Measurements from ENCODE around the gene TMEM72.

The TMEM72 gene

DNA sequence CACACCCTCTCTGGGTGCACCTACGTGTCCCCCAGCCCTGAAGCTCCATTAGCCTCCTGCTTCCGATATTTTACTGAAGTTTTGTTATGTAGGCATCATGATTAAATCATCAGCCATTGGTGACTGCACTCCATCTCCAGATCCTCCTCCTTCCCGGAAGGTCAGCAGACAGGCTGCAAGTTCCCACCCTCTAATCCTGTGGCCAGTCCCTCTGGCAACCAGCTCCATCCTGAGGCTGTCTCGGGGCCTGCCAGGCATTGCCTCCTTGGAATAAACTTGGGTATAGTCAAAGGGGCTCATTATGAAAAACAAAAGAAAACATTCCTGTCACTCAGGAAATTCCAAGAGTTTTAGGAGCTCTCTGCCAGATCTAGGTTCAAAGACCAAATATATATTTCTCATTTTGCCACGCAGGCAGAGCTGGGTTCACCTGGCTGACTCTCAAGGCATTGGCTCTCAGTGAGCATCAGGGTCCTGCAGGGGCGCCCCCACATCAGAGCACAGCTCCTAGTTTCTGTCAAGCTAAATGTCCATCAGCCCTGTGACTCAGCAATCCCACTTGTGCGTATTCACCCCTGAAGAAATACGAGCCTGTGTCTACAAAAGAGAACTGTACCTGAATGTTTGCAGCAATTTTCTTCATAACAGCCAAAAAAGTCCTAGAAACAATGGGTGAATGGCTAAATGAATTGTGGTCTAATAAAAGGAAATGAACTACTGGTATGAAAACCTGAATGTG, 27.4 kb upstream of the TMEM72 start:
- DNase-seq: no peak
- no CpG with 5 or more reads among the region's 8 CpGs for WGBS (ENCODE audit: extremely low coverage, insufficient coverage, insufficient read length)

GRCh38 chr10:44885710-44886109, 25.4 kb upstream of the TMEM72 start:
- Histone ChIP-seq H3K79me1 (ENCODE audit: low read length) (no peaks in the 10 kb centered on the region), H3K9me3 (ENCODE audit: insufficient read depth, low read depth, low read length) (no peaks in the 10 kb centered on the region), H3K9ac (ENCODE audit: low read length) (no peak overlapping the region), H3K4me2 (ENCODE audit: low read length) (no peak overlapping the region), H3K4me3 (ENCODE audit: low read depth, low read length) (no peak overlapping the region), H2BK12ac (ENCODE audit: low read length) (no peak overlapping the region), H2BK120ac (ENCODE audit: insufficient read depth, low read length, poor library complexity) (no peak overlapping the region), H3K4ac (ENCODE audit: low read depth, low read length) (no peak overlapping the region), H3K27me3 (ENCODE audit: insufficient read depth, low read length) (no peaks in the 10 kb centered on the region), H2AFZ (ENCODE audit: insufficient read depth, low read length, poor library complexity) (no peak overlapping the region), H3K79me2 (ENCODE audit: control insufficient read depth, insufficient read depth, low read length, poor library complexity) (no peaks in the 10 kb centered on the region), H4K12ac (ENCODE audit: low read depth, low read length) (no peak overlapping the region), H3K14ac (ENCODE audit: low read length) (no peak overlapping the region), H3K27ac (ENCODE audit: low read depth, low read length) (no peak overlapping the region), H3K36me3 (ENCODE audit: control insufficient read depth in 1 of 2, insufficient read depth in 2 of 2, low read length in 2 of 2) (no peaks in the 10 kb centered on the region), H3K18ac (ENCODE audit: low read length) (no peak overlapping the region), H3K4me1 (ENCODE audit: control insufficient read depth in 1 of 2, insufficient read depth in 2 of 2, low read length in 2 of 2) (peaks cover 0 to 2% of the 10 kb centered on the region in 2 experiments), H3K23ac (ENCODE audit: low read length) (no peak overlapping the region), H4K8ac (ENCODE audit: low read depth, low read length) (no peak overlapping the region), H2AK5ac (ENCODE audit: low read length) (no peak overlapping the region), H4K91ac (ENCODE audit: low read depth, low read length) (no peak overlapping the region), H2BK5ac (ENCODE audit: low read depth, low read length, poor library complexity) (no peak overlapping the region)
- no CpG with 5 or more reads among the region's 6 CpGs for WGBS (ENCODE audit: extremely low coverage, insufficient coverage, insufficient read length)
- no peak for DNase-seq

More for the DNA sequence above, 27.4 kb upstream of the TMEM72 start:
- Histone ChIP-seq H3K79me1 (ENCODE audit: low read length) (no peaks in the 10 kb centered on the region), H3K27me3 (ENCODE audit: insufficient read depth, low read length) (no peaks in the 10 kb centered on the region), H3K27ac (ENCODE audit: low read depth, low read length) (no peak overlapping the region), H3K9me3 (ENCODE audit: insufficient read depth, low read depth, low read length) (no peaks in the 10 kb centered on the region), H2AK5ac (ENCODE audit: low read length) (no peak overlapping the region), H2BK5ac (ENCODE audit: low read depth, low read length, poor library complexity) (no peak overlapping the region), H4K8ac (ENCODE audit: low read depth, low read length) (no peak overlapping the region), H3K18ac (ENCODE audit: low read length) (no peak overlapping the region), H3K9ac (ENCODE audit: low read length) (no peak overlapping the region), H4K12ac (ENCODE audit: low read depth, low read length) (no peak overlapping the region), H3K23ac (ENCODE audit: low read length) (no peak overlapping the region), H3K4me3 (ENCODE audit: low read depth, low read length) (no peak overlapping the region), H2BK120ac (ENCODE audit: insufficient read depth, low read length, poor library complexity) (no peak overlapping the region), H3K36me3 (ENCODE audit: control insufficient read depth in 1 of 2, insufficient read depth in 2 of 2, low read length in 2 of 2) (no peaks in the 10 kb centered on the region), H2AFZ (ENCODE audit: insufficient read depth, low read length, poor library complexity) (no peak overlapping the region), H2BK12ac (ENCODE audit: low read length) (no peak overlapping the region), H3K4ac (ENCODE audit: low read depth, low read length) (no peak overlapping the region), H3K14ac (ENCODE audit: low read length) (no peak overlapping the region), H3K79me2 (ENCODE audit: control insufficient read depth, insufficient read depth, low read length, poor library complexity) (no peaks in the 10 kb centered on the region), H3K4me1 (ENCODE audit: control insufficient read depth in 1 of 2, insufficient read depth in 2 of 2, low read length in 2 of 2) (peaks cover 2% of the 10 kb centered on the region in 2 experiments), H4K91ac (ENCODE audit: low read depth, low read length) (no peak overlapping the region), H3K4me2 (ENCODE audit: low read length) (no peak overlapping the region)

DNA sequence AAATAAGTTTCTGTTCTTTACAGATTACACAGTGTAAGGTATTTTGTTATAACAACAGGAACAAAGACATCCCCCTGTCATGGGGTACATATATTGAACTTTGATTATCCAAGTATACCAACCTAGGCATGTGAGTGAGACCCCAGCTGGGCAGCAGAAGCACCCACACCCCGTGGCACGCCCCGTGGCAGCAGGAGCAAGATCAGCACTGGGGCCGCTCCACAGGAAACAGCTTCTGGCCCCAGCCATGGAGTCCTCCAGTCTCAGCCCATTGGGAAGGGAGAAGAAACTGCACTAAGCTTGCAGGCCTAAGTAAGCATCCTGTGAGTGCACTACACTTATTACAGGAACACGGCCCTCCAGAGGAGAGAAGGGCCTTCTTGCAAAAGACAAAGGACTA, 24.2 kb upstream of the TMEM72 start:
- Histone ChIP-seq H4K8ac (ENCODE audit: low read depth, low read length) (no peak overlapping the region), H3K14ac (ENCODE audit: low read length) (no peak overlapping the region), H3K4me3 (ENCODE audit: low read depth, low read length) (no peak overlapping the region), H3K27me3 (ENCODE audit: insufficient read depth, low read length) (no peaks in the 10 kb centered on the region), H3K18ac (ENCODE audit: low read length) (no peak overlapping the region), H3K79me1 (ENCODE audit: low read length) (no peaks in the 10 kb centered on the region), H3K9me3 (ENCODE audit: insufficient read depth, low read depth, low read length) (no peaks in the 10 kb centered on the region), H3K23ac (ENCODE audit: low read length) (no peak overlapping the region), H4K91ac (ENCODE audit: low read depth, low read length) (no peak overlapping the region), H4K12ac (ENCODE audit: low read depth, low read length) (no peak overlapping the region), H2BK5ac (ENCODE audit: low read depth, low read length, poor library complexity) (no peak overlapping the region), H3K36me3 (ENCODE audit: control insufficient read depth in 1 of 2, insufficient read depth in 2 of 2, low read length in 2 of 2) (no peaks in the 10 kb centered on the region), H2BK120ac (ENCODE audit: insufficient read depth, low read length, poor library complexity) (no peak overlapping the region), H3K4ac (ENCODE audit: low read depth, low read length) (no peak overlapping the region), H3K4me2 (ENCODE audit: low read length) (no peak overlapping the region), H2AFZ (ENCODE audit: insufficient read depth, low read length, poor library complexity) (no peak overlapping the region), H3K79me2 (ENCODE audit: control insufficient read depth, insufficient read depth, low read length, poor library complexity) (no peaks in the 10 kb centered on the region), H3K4me1 (ENCODE audit: control insufficient read depth in 1 of 2, insufficient read depth in 2 of 2, low read length in 2 of 2) (peaks cover 0 to 2% of the 10 kb centered on the region in 2 experiments), H2BK12ac (ENCODE audit: low read length) (no peak overlapping the region), H2AK5ac (ENCODE audit: low read length) (no peak overlapping the region), H3K27ac (ENCODE audit: low read depth, low read length) (no peak overlapping the region), H3K9ac (ENCODE audit: low read length) (no peak overlapping the region)
- no peak for DNase-seq
- WGBS (ENCODE audit: extremely low coverage, insufficient coverage, insufficient read length): no CpG with 5 or more reads among the region's 5 CpGs

GRCh38 chr10:44888886-44889285, 22.3 kb upstream of the TMEM72 start:
- Histone ChIP-seq H3K36me3 (ENCODE audit: control insufficient read depth in 1 of 2, insufficient read depth in 2 of 2, low read length in 2 of 2) (no peaks in the 10 kb centered on the region), H3K27me3 (ENCODE audit: insufficient read depth, low read length) (no peaks in the 10 kb centered on the region), H3K9ac (ENCODE audit: low read length) (no peak overlapping the region), H3K18ac (ENCODE audit: low read length) (no peak overlapping the region), H2BK5ac (ENCODE audit: low read depth, low read length, poor library complexity) (no peak overlapping the region), H3K27ac (ENCODE audit: low read depth, low read length) (no peak overlapping the region), H3K4ac (ENCODE audit: low read depth, low read length) (no peak overlapping the region), H3K23ac (ENCODE audit: low read length) (no peak overlapping the region), H3K14ac (ENCODE audit: low read length) (no peak overlapping the region), H2BK12ac (ENCODE audit: low read length) (no peak overlapping the region), H2BK120ac (ENCODE audit: insufficient read depth, low read length, poor library complexity) (no peak overlapping the region), H2AK5ac (ENCODE audit: low read length) (no peak overlapping the region), H4K8ac (ENCODE audit: low read depth, low read length) (no peak overlapping the region), H3K4me3 (ENCODE audit: low read depth, low read length) (no peak overlapping the region), H3K9me3 (ENCODE audit: insufficient read depth, low read depth, low read length) (no peaks in the 10 kb centered on the region), H4K12ac (ENCODE audit: low read depth, low read length) (no peak overlapping the region), H3K4me1 (ENCODE audit: control insufficient read depth in 1 of 2, insufficient read depth in 2 of 2, low read length in 2 of 2) (no peaks in the 10 kb centered on the region), H3K4me2 (ENCODE audit: low read length) (no peak overlapping the region), H4K91ac (ENCODE audit: low read depth, low read length) (no peak overlapping the region), H3K79me1 (ENCODE audit: low read length) (no peaks in the 10 kb centered on the region), H2AFZ (ENCODE audit: insufficient read depth, low read length, poor library complexity) (no peak overlapping the region), H3K79me2 (ENCODE audit: control insufficient read depth, insufficient read depth, low read length, poor library complexity) (no peaks in the 10 kb centered on the region)
- DNase-seq: no peak
- WGBS (ENCODE audit: extremely low coverage, insufficient coverage, insufficient read length): no CpG with 5 or more reads among the region's 4 CpGs

All from trophoblast cell (in vitro differentiated cells and primary cell).